Dedifferentiated amniotic fluid mesenchymal stem cell (primary cell): Measurements from ENCODE around the gene OLFM2.
"Not testable (repeated sequence)": the region's sequence is repeated elsewhere in the genome, so short reads cannot be mapped to it uniquely, and the experiment has no call there.

Source experiments
- DNase-seq: peaks from one replicate; pipeline ENCODE4 v3.0.0-alpha.2; 2016; ENCODE audit errors: extremely low spot score

OLFM2 gene

DNA sequence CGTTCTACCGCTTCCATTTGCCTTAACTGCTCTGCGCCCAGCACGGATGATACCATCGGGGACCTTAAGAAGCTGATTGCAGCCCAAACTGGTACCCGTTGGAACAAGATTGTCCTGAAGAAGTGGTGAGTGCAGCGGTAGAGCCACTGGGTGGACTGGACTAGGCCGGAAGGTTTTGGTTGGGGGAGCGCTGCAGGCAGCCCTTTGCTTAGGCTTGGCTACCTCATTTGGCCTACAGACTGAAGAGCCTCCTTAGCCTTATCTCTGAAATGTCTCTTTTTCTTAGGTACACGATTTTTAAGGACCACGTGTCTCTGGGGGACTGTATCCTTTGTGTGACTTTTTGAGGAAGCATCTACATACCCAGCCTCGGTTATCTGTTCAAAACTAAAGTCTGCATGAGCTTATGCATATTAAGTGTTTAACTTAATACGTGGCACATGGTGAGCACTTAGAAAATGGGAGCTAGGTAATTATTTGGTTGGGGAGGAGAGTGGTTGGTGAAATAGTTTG lies 107.7 kb downstream of the OLFM2 start:
- no peak for DNase-seq

DNA sequence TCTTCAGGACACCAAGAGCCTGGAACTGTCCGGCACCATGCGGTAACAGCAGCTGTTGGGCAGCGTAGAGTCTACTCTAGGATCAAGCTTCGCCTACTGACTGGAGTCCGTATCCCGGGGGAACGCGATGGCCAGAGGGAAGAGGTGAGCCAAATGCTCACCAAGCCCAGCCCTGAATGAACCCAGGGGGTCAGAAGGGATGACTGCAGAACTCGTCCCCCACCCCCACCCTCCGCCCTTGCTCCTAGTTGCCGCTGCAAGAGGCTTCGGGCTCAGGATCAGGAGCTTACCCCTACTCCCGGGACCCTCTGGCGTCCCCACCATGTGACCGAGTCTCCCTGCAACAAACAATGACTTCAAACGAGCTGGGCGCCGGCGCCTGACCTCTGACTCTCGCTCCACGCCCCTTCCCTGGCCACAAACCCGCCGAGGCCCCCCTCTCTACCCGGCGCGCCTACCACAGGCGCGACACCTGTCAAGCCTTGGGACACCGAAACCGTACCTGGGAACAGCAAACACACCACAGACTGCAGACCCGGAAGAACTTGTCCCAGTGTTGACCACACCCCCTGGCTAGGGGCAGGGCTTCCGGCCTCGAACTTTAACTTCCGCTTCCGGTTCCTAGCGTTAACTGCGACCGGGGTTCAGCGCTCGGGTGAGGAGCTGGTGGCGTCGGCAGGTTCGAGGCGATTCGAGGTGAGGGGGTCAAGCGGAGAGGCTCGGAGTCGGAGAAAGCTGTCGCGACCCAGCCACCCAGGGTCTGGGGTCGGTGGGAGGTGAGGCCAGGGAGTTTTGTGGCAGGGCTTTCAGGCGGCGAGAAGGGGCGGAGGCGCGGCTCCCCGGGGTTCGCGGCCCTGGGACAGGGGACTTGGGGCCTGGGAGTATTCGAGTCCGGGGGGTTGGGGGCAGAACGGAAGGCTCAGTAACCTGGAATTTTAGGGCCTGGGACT lies 108.8 kb downstream of the OLFM2 start, which contains the start of gene UBL5:
TSS of gene UBL5 (plus strand) at position 630 of the 950 bp plus-strand sequence. CDS start 420 bp downstream, outside the sequence.
- peak; percentile 81 for DNase-seq

DNA sequence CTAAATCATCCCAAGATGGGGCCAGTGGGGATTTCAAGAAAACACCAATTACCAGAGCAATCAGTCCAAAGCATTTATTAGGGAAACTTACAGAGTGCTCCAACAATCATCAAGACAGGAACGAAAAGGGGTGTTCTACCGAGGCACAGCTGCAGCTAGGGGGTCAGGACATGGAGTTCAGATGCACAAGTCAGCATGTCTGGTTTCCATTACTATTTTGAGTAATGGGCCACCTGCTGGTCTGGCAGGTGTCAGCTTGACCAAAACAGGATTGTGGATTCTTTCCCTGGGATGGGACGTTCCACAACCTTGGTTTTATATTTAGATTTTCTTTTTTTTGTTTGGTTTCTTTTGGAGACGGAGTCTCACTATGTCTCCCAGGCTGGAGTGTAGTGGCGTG lies 112.5 kb downstream of the OLFM2 start:
- DNase-seq, result no peak

DNA sequence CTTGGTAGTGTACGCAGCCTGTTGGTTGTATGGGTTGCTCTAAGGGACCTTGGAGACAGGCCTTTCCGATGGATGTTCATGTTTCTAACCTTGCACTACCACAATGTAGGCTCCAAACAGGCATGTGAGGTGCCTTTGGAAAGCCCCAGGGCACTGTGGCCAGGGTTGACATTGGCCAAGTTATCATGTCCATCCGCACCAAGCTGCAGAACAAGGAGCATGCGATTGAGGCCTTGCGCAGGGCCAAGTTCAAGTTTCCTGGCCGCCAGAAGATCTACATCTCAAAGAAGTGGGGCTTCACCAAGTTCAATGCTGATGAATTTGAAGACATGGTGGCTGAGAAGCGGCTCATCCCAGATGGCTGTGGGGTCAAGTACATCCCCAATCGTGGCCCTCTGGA lies 116.3 kb downstream of the OLFM2 start:
- not testable (repeated sequence) for DNase-seq

DNA sequence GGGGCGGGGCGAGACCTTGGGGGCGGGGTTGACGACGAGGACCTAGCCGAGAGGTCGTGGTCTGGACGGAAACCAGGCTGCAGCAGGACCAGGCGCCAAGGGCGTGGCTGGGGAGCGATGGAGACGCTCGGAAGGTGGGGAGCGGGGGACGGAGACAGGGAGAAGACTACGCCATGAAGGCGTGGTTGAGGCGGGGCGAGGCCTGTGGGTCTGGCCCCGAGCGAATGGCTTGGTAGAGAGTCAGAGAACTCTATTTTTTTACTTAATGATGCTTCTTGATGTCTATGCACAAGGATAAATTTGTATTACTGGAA lies 116.8 kb downstream of the OLFM2 start:
- no peak for DNase-seq

DNA sequence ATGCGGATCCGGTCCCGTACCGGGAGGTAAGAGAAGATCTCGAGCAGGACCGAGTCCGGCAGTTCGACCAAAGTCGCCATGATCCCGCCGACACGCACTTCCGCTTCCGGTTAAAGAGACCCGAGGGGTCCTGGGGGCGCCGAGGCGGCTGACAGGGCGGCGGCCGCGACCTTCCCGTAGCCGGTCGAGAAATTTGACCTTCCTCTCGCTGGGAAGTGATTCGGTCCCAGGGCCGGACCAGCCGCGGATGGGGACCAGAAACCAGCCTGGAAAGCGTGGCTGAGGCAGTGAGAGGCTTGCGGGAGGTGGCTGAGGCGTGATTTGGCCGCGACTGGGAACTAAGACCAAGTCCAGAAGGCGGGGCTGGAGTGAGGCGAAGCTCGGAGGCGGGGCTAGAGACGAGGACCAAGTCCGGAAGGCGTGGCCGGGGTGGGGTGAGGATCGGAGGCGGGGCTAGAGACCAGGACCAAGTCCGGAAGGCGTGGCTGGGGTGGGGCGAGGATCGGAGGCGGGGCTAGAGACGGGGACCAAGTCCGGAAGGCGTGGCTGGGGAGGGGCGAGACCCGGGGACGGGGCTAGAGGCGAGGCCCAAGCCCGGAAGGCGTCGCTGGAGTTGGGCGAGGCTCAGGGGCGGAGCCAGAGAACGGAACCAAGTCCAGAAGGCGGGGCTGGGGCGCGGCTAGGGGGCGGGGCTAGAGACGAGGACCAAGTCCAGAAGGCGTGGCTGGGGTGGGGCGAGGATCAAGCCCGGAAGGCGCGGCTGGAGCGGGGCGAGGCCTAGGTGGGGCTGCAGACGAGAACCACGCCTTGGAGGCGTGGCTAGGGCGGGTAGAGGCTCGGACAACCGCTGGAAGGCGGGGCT lies 117.3 kb downstream of the OLFM2 start, which contains the start of gene FBXL12:
TSS of gene FBXL12 (minus strand) at position 346 of the 862 bp plus-strand sequence. CDS start at position 80, 266 bp downstream.
- DNase-seq, result peak; percentile 100

DNA sequence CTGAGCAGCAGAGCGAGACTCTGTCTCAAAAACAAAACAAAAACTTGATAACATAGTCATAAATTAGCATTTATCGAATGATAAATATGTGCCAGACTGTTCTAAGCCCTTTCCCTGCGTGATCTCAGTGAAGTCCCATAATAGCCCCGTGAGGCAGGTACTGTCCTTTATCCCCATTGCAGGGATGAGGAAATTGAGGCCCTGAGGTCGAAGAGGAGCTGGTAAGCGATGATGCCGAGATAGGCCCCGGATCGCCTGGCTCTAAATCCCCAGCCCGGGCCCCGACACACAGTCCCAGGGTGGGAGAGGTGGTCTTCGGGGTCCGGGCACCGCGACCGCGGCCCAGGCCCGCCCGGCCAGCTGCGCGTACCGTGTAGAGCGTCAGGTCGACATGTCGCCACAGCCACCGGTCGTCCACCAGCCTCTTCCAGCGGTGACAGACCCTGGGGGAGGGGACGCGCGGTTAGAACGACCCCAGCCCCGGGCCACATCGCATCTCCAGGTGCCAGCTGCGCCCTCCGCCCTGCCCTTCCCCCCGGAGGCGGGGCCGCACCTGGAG lies 118.1 kb downstream of the OLFM2 start:
- DNase-seq, result no peak

DNA sequence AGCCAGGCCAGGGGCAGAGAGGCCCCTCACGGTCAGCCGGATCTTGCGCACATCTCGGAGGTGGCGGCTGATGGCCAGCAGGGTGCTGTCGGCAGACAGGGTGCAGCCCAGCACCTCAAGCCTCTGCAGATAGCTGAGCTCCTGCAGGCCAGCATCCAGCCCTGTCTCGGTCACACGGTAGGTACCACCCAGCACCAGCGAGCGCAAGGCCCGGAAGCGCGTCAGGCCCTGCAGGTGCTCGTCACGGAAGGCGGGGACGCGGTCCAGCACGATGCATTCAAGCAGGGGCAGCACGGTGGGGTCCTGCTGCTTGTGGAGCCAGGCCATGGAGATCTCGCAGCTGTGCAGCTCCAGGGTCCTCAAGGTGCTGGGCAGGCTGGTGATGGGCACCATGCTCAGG lies 125.2 kb downstream of the OLFM2 start:
- DNase-seq, result no peak

DNA sequence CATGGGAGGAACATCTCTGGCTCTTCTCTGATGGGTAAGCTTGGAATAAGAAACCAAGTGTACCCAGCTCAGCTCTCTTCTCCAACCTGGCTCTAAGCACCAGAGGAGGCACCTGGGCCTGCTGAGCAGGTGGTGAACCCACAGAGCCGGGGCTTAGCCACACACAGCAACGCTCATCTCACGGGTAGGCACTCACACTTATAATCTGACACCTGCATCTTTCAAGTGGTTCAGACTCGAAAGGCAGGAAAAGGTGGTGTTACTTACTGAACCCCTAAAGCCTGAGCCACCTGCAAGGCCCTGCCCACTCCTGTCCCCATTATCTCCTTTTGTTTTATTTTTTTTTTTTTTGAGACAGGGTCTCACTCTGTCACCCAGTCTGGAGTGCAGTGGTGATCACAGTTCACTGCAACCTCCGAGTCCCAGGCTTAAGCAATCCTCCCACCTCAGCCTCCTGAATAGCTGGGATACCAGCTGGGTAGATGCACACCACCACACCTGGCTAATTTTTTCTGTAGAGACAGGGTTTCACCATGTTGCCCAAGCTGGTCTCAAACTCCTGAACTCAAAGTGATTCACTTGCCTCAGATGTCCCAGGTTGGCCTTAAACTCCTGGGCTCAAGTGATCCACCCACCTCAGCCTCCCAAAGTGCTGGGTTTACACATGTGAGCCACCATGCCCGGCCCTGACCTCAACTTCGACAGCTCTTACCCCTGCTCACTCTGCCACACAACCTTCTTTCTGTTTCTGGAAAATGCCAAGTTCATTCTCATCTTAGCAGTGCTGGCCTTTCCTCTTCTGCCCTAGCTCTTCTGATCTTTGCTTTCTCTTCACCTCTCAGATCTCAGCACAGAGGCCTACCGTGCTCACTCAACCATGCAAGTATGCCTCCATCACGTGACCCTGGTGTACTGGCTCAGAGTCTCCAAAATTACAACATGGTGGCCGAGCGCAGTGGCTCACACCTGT lies 127.2 kb downstream of the OLFM2 start:
- no peak for DNase-seq

DNA sequence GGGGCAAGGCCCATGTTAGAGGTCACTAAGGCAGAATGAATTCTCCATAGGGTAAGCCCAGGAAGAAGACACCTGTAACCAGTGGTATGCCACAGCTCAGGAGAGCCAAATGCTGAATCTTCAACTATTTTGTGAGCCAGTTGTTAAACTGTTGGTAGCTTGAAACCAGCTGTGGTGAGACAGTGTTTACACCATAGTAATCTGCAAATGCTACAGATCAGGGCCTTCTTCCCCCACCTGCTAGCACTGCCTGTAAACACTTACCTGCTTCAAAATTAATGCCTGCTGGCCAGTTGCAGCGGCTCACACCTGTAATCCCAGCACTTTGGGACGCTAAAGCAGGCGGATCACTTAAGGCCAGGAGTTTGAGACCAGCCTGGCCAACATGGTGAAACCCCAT lies 129.5 kb downstream of the OLFM2 start:
- no peak for DNase-seq
